Measurements from ENCODE around the gene CAMSAP1.
"Not testable (repeated sequence)": the region's sequence is repeated elsewhere in the genome, so short reads cannot be mapped to it uniquely, and the experiment has no call there.

The CAMSAP1 gene

GRCh38 chr9:135907431-135908092 lies at the start of gene CAMSAP1:
Gene CAMSAP1 (minus strand): TSS chr9:135907546. CDS start chr9:135907159, 387 bp downstream.
- peak; percentile 93 for DNase-seq

- DNase-seq = no peak
Measured at GRCh38 chr9:135956802-135957174, 49.4 kb upstream of the CAMSAP1 start.

GRCh38 chr9:135955934-135956801 lies 48.8 kb upstream of the CAMSAP1 start:
- DNase-seq = no peak

GRCh38 chr9:135952664-135953206 lies 45.4 kb upstream of the CAMSAP1 start:
- no peak for DNase-seq

- no peak for DNase-seq
Measured at GRCh38 chr9:135951889-135952663, 44.7 kb upstream of the CAMSAP1 start.

- not testable (repeated sequence) for DNase-seq
Measured at GRCh38 chr9:135951310-135951709, 44.0 kb upstream of the CAMSAP1 start.

- DNase-seq = not testable (repeated sequence)
Measured at GRCh38 chr9:135950841-135951240, 43.5 kb upstream of the CAMSAP1 start.

- no peak for DNase-seq
Measured at GRCh38 chr9:135950135-135950682, 42.9 kb upstream of the CAMSAP1 start.

- DNase-seq = no peak
Measured at GRCh38 chr9:135949501-135950134, 42.3 kb upstream of the CAMSAP1 start.

- no peak for DNase-seq
Measured at GRCh38 chr9:135948968-135949367, 41.6 kb upstream of the CAMSAP1 start.

- no peak for DNase-seq
Measured at GRCh38 chr9:135948446-135948845, 41.1 kb upstream of the CAMSAP1 start.

- DNase-seq = no peak
Measured at GRCh38 chr9:135947582-135947981, 40.2 kb upstream of the CAMSAP1 start.

- DNase-seq = not testable (repeated sequence)
Measured at GRCh38 chr9:135947105-135947504, 39.8 kb upstream of the CAMSAP1 start.

- no peak for DNase-seq
Measured at GRCh38 chr9:135946392-135946994, 39.1 kb upstream of the CAMSAP1 start.

- DNase-seq = no peak
Measured at GRCh38 chr9:135945969-135946368, 38.6 kb upstream of the CAMSAP1 start.

- no peak for DNase-seq
Measured at GRCh38 chr9:135944444-135945252, 37.3 kb upstream of the CAMSAP1 start.

- DNase-seq = not testable (repeated sequence)
Measured at GRCh38 chr9:135943604-135944003, 36.3 kb upstream of the CAMSAP1 start.

- no peak for DNase-seq
Measured at GRCh38 chr9:135941288-135941995, 34.1 kb upstream of the CAMSAP1 start.

GRCh38 chr9:135939351-135940265 lies 32.3 kb upstream of the CAMSAP1 start:
- DNase-seq = no peak
